ENCODE measurements around the gene MAGEF1.
A peak's percentile ranks its signal among the peaks of the same experiment; 100 is the strongest.

The MAGEF1 gene

GRCh38 chr3:184719709-184720108 is 7.8 kb upstream of the MAGEF1 start:
- DNase-seq = no peak

GRCh38 chr3:184718431-184718830 is 6.6 kb upstream of the MAGEF1 start:
- no peak for DNase-seq

- DNase-seq = no peak
Measured at GRCh38 chr3:184717399-184717983, 5.6 kb upstream of the MAGEF1 start.

DNA sequence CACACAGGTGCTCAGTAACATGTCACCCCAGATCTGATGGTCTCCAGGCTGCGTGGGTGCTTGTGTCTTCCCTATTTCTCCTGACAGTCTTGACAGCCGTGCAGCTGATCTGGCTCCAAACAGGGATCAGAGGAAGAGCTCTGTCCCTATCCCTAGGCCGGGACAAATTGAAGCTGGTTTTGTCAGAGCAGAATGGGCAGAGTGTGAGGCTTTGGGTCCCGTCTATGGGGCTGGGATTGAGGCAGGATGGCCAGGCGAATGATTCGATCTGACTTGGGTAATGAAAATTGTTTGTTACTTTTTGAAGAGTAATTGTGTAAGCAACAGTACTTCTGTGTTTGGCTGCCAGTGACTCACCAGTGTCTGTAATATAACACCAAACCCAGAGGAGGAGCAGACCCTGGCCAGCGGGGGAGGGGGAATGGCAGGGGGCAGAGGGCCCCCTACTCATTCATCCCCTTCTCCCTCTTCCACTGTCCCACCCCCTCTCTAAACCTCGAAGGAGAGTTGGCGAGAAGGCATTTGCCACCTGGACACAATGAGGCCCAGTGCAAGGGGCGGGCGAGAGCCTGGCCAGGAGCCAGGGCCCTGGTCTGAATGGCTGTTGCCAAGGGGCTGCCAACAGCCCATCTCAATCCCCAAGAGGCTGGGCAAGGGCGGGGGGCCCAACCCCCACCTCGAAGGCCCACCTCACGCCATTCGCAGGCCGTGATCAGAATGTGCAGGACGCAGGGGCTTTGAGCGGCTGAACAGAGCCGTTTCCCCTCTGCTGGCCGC is 4.9 kb upstream of the MAGEF1 start:
- no peak for DNase-seq

GRCh38 chr3:184715943-184716621 is 4.2 kb upstream of the MAGEF1 start:
- no peak for DNase-seq

DNA sequence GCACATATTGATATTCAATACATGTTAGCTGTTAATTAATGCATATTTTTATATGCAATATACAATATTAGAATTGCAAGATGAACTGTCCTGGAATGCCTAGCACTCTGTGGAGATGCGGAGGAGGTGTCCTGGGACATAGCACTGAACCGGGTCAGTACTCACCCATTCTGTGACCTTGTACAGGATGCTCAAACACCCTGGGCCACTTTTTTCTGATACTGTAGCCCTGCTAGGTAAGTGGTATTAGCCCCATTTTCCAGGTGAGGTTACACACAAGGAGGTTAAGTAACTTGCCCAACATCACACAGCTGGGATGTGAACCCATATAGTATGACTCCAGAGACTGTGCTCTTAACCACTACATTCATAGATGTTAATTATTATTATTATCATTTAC is 1.7 kb upstream of the MAGEF1 start:
- no peak for DNase-seq

GRCh38 chr3:184713040-184713355 is 1.1 kb upstream of the MAGEF1 start:
- DNase-seq = no peak

DNA sequence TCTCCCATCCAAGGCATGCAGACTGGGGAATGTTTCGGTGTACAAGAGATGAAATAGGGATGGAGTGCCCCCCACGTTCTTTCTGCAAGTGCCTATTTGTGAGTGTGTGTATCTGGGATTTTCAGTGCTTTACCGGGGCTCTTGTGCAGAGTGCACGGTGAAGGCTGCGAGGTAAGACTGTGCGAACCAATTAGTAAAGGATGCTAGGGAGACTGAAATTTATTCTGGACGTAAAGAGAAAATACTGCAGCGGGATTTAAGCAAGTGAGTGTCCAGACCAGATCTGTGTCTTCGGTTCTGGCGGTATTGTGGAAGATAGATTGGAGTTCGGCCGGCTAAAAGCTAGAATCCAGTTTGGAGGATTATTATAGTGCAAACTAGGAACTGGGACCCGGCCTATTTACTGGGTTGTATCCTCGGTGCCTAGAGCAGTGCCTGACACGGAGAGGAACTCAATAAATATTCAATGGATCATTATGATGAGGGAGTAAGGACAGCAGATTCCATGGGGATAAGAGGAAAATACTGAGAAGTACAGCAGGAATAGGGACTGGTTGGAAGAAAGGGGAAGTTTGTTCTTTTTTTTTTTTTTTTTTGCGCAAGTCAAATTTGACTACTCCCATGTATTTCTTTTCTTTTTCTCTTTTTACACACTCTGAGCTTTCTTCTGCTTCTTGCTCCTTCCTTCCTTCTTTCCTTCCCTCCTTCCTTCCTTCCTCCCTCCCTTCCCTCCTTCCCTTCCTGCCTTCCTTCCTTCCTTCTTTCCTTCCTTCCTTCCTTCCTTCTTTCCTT is 580 bp upstream of the MAGEF1 start:
- no peak for DNase-seq

GRCh38 chr3:184710870-184711492 is 883 bp downstream of the MAGEF1 start:
- peak in 1 of 2 donors; percentile 6 for DNase-seq

DNA sequence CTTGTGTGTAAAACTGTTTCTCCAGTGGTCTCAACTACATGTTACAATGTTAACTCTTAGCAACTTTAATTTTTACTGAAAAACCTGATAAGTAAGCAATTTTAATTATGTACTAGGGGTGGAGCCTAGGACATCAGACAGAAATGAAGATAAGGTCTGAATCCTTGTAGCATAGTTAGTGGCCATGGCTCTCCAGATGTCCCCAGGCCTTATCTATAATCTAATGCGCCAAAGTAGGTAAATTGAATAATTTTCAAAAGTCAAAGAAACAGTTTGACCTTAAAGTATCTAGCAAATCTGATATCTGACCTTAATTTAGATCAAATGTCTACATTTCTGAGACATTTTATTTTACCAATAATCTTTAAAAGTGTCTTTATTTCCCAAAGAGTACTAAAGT is 8.2 kb downstream of the MAGEF1 start:
- no peak for DNase-seq

DNA sequence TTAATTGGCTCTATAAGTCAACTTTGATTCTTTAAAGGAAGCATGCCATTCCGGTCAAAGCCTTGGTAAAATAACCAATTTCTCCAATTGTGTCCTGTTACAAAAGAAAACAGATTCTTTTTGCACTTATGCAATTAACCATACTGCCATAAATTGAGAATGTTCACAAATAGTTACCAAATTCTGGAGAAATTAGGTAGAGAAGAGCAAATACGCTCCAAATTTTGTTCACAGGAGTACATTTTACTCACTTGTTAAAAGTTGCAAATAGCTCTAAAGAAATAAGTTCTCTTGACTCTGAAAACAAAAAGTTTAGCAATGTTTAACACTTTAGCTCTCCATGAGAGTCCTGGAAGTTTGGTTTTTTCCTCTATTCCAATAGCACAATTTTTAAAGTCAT is 11.1 kb downstream of the MAGEF1 start:
- no peak for DNase-seq

DNA sequence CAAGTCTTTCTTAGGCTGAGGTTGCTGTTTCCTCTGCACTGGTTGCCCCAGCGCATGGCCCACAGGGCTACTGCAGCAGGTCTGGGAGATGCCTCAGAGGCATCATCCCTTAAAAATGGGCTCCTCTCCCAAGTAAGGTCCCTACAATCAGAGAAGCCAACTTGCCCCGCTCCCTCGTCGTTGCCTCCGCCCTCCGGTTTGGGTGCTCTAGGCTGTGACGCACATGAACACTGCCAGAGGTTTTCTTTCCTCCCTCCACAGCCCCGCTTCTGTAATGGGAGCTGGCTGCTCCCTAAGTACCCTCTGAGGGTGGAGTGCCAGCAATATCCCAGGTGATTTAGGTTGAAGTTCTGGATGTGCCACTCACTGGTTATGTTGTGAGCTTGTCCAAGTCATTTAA is 14.0 kb downstream of the MAGEF1 start:
- no peak for DNase-seq

DNA sequence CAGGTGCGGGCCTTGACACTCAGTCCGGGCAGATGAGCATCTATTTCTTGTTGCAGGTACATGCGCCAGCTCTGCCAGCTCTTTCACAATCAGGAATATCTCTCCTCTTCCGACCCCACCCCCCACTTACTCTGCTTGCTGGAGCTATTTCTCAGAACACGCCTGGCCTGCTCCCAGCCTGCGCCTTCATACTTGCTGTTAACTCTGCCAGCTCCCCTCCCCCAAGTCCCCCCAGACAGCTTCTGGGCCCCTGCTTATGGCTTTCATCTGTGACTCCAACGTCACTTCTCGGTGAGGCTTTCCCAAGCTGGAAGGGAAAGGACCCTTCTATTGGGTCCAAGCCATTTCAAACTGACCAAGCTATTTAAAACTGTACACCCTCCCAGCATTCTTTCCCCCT is 15.2 kb downstream of the MAGEF1 start:
- no peak for DNase-seq

GRCh38 chr3:184694716-184695115 is 17.1 kb downstream of the MAGEF1 start:
- no peak for DNase-seq

DNA sequence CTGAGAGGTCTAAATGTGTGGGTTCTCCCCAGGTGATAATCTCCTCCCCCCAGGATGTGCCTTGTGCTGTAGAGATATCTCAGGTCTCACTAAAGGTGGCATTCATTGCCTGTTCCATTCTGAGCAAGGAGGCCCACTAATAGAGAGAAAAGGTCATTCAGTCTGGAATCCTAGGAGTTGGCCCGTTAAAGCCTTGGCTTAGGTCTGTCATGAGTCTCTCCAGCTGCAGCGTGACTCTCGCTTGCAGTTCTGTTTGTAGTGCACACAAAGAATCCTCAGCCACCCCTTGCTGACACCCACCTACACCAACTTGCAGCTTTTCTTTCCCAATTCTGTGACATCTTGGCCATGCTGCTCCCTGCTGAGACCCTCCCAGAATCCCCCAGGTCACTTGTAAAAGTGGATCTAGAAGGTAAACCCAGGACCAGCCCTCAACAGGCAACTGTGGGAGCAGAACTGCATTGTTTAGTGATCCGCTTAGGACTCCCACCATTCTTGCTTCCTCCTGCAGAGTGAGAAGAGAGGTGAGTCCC is 17.7 kb downstream of the MAGEF1 start:
- DNase-seq = no peak

GRCh38 chr3:184693011-184693975 is 18.6 kb downstream of the MAGEF1 start:
- DNase-seq = no peak

DNA sequence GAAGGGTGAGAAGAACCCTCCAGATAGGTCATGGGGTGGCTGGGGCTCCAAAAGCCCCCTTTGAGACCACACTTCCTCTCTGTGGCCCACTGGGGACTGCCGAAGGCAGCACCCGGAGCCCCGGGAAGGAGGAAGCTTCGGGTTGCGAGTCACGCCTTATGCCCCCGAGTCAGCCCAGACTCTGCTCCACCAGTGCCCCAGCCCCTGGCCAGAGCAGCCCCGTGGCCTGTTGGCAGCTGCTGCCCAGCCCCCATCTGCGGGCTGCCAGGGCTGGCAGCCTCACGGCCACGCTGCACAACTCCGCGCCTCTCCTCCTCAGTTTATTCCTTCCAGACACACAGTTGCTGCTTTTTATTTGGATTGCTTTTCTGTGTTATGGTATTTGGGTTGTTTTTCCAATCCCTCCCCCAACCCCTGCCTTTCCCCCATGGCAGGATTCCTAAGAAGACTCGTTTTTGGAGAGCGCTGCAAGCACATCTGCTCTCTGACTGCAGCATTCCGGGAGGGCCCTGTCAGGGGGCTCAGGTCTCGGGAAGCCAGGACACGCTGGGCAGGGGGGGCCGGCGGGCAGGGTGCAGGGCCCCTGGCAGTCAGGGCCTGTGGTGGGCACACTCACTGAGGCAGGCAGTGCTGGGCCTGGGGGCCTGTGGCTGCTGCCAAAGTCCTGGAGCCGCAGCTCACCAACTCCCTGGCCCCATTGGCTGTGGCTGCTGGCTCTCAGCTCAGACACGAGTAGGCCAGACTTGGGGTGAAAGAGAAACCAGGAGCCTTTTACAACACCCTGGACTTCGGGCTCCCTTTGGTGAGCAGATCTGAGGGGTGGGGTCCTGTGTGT is 20.2 kb downstream of the MAGEF1 start:
- DNase-seq = no peak

GRCh38 chr3:184690192-184690883 is 21.5 kb downstream of the MAGEF1 start:
- no peak for DNase-seq

- DNase-seq = no peak
Measured at GRCh38 chr3:184688882-184689271, 23.0 kb downstream of the MAGEF1 start.

All from stimulated activated CD4-positive, alpha-beta T cell treated with anti-CD3 and anti-CD28 coated beads, Interleukin-2, amount 100 ng/mL, for 48 hours (primary cell).